ENCODE results near the gene PRSS56. TPM values are rescaled to one million over a fixed set of nuclear protein-coding genes. Genes with fewer than 3 reads are reported as not detected.

Gene PRSS56
- total RNA-seq, 1 donor, result not detected

GRCh38 chr2:232492236-232492848 lies 27.8 kb upstream of the PRSS56 start:
- no peak overlapping the region for H3K4me3 ChIP-seq (ENCODE audit: low read length)
- no peaks in the 10 kb centered on the region for H3K9me3 ChIP-seq (ENCODE audit: low read depth, low read length)
- H3K4me1 ChIP-seq (ENCODE audit: insufficient read depth, low read length), result no peaks in the 10 kb centered on the region
- H3K27me3 ChIP-seq (ENCODE audit: insufficient read depth, low read length), result peaks cover 8% of the 10 kb centered on the region

GRCh38 chr2:232492963-232493700 lies 27.1 kb upstream of the PRSS56 start:
- peaks cover 5% of the 10 kb centered on the region for H3K27me3 ChIP-seq (ENCODE audit: insufficient read depth, low read length)
- H3K4me1 ChIP-seq (ENCODE audit: insufficient read depth, low read length), result no peaks in the 10 kb centered on the region
- no peak overlapping the region for H3K4me3 ChIP-seq (ENCODE audit: low read length)
- H3K9me3 ChIP-seq (ENCODE audit: low read depth, low read length), result no peaks in the 10 kb centered on the region

- Histone ChIP-seq H3K4me3 (ENCODE audit: low read length) (no peak overlapping the region), H3K4me1 (ENCODE audit: insufficient read depth, low read length) (no peaks in the 10 kb centered on the region), H3K9me3 (ENCODE audit: low read depth, low read length) (no peaks in the 10 kb centered on the region), H3K27me3 (ENCODE audit: insufficient read depth, low read length) (peaks cover 1% of the 10 kb centered on the region)
Observed at GRCh38 chr2:232493701-232494474, 26.3 kb upstream of the PRSS56 start.

GRCh38 chr2:232494542-232494941 lies 25.6 kb upstream of the PRSS56 start:
- Histone ChIP-seq H3K4me3 (ENCODE audit: low read length) (no peak overlapping the region), H3K9me3 (ENCODE audit: low read depth, low read length) (no peaks in the 10 kb centered on the region), H3K4me1 (ENCODE audit: insufficient read depth, low read length) (no peaks in the 10 kb centered on the region), H3K27me3 (ENCODE audit: insufficient read depth, low read length) (no peaks in the 10 kb centered on the region)

- Histone ChIP-seq H3K4me1 (ENCODE audit: insufficient read depth, low read length) (no peaks in the 10 kb centered on the region), H3K27me3 (ENCODE audit: insufficient read depth, low read length) (no peaks in the 10 kb centered on the region)
Observed at GRCh38 chr2:232495292-232495691, 24.9 kb upstream of the PRSS56 start.

GRCh38 chr2:232496501-232497270 lies 23.5 kb upstream of the PRSS56 start:
- Histone ChIP-seq H3K27me3 (ENCODE audit: insufficient read depth, low read length) (peaks cover under 1% of the 10 kb centered on the region), H3K9me3 (ENCODE audit: low read depth, low read length) (no peaks in the 10 kb centered on the region)

More at GRCh38 chr2:232495292-232495691, 24.9 kb upstream of the PRSS56 start:
- Histone ChIP-seq H3K4me3 (ENCODE audit: low read length) (no peak overlapping the region), H3K9me3 (ENCODE audit: low read depth, low read length) (no peaks in the 10 kb centered on the region)

GRCh38 chr2:232497348-232497747 lies 22.8 kb upstream of the PRSS56 start:
- Histone ChIP-seq H3K4me1 (ENCODE audit: insufficient read depth, low read length) (no peaks in the 10 kb centered on the region), H3K9me3 (ENCODE audit: low read depth, low read length) (no peaks in the 10 kb centered on the region), H3K4me3 (ENCODE audit: low read length) (no peak overlapping the region), H3K27me3 (ENCODE audit: insufficient read depth, low read length) (peaks cover 4% of the 10 kb centered on the region)

More at GRCh38 chr2:232496501-232497270, 23.5 kb upstream of the PRSS56 start:
- no peaks in the 10 kb centered on the region for H3K4me1 ChIP-seq (ENCODE audit: insufficient read depth, low read length)
- H3K4me3 ChIP-seq (ENCODE audit: low read length), result no peak overlapping the region

GRCh38 chr2:232498452-232498851 lies 21.7 kb upstream of the PRSS56 start:
- peaks cover 7% of the 10 kb centered on the region for H3K27me3 ChIP-seq (ENCODE audit: insufficient read depth, low read length)
- H3K4me3 ChIP-seq (ENCODE audit: low read length), result no peak overlapping the region
- peaks cover 4% of the 10 kb centered on the region for H3K4me1 ChIP-seq (ENCODE audit: insufficient read depth, low read length)
- H3K9me3 ChIP-seq (ENCODE audit: low read depth, low read length), result no peaks in the 10 kb centered on the region

- no peak overlapping the region for H3K4me3 ChIP-seq (ENCODE audit: low read length)
- H3K27me3 ChIP-seq (ENCODE audit: insufficient read depth, low read length), result peaks cover 28% of the 10 kb centered on the region
- H3K4me1 ChIP-seq (ENCODE audit: insufficient read depth, low read length), result peaks cover 6% of the 10 kb centered on the region
- no peaks in the 10 kb centered on the region for H3K9me3 ChIP-seq (ENCODE audit: low read depth, low read length)
Observed at GRCh38 chr2:232501331-232501771, 18.8 kb upstream of the PRSS56 start.

GRCh38 chr2:232501794-232502390 lies 18.3 kb upstream of the PRSS56 start:
- peaks cover 28% of the 10 kb centered on the region for H3K27me3 ChIP-seq (ENCODE audit: insufficient read depth, low read length)
- H3K9me3 ChIP-seq (ENCODE audit: low read depth, low read length), result no peaks in the 10 kb centered on the region
- peaks cover 6% of the 10 kb centered on the region for H3K4me1 ChIP-seq (ENCODE audit: insufficient read depth, low read length)
- no peak overlapping the region for H3K4me3 ChIP-seq (ENCODE audit: low read length)

- H3K4me3 ChIP-seq (ENCODE audit: low read length), result no peak overlapping the region
- H3K27me3 ChIP-seq (ENCODE audit: insufficient read depth, low read length), result peaks cover 28% of the 10 kb centered on the region
- H3K4me1 ChIP-seq (ENCODE audit: insufficient read depth, low read length), result peaks cover 6% of the 10 kb centered on the region
- H3K9me3 ChIP-seq (ENCODE audit: low read depth, low read length), result no peaks in the 10 kb centered on the region
Observed at GRCh38 chr2:232502511-232502910, 17.7 kb upstream of the PRSS56 start.

GRCh38 chr2:232502911-232503808 lies 17.0 kb upstream of the PRSS56 start:
- H3K4me3 ChIP-seq (ENCODE audit: low read length), result no peak overlapping the region
- peaks cover 28% of the 10 kb centered on the region for H3K27me3 ChIP-seq (ENCODE audit: insufficient read depth, low read length)
- H3K4me1 ChIP-seq (ENCODE audit: insufficient read depth, low read length), result peaks cover 6% of the 10 kb centered on the region
- H3K9me3 ChIP-seq (ENCODE audit: low read depth, low read length), result no peaks in the 10 kb centered on the region

- Histone ChIP-seq H3K9me3 (ENCODE audit: low read depth, low read length) (no peaks in the 10 kb centered on the region), H3K27me3 (ENCODE audit: insufficient read depth, low read length) (peaks cover 28% of the 10 kb centered on the region), H3K4me1 (ENCODE audit: insufficient read depth, low read length) (peaks cover 6% of the 10 kb centered on the region), H3K4me3 (ENCODE audit: low read length) (no peak overlapping the region)
Observed at GRCh38 chr2:232503809-232504323, 16.3 kb upstream of the PRSS56 start.

Measured in mononuclear cell (primary cell).